ENCODE data around the gene CHCHD5.
"Not testable (repeated sequence)": the region's sequence is repeated elsewhere in the genome, so short reads cannot be mapped to it uniquely, and the experiment has no call there.

The CHCHD5 gene

GRCh38 chr2:112604952-112605351 lies 20.5 kb downstream of the CHCHD5 start:
- TF ChIP-seq CTCF (IDR thresholded peaks at IDR 0.05): no peak
- Histone ChIP-seq H2AFZ (no peak overlapping the region), H3K79me2 (no peaks in the 10 kb centered on the region), H3K27me3 (ENCODE audit: control insufficient read depth, insufficient read depth, low read length) (no peaks in the 10 kb centered on the region), H3K4me3 (ENCODE audit: low read depth, low read length) (no peak overlapping the region), H3K4me2 (ENCODE audit: low read length) (no peak overlapping the region), H3K36me3 (ENCODE audit: control insufficient read depth, insufficient read depth, low read length) (no peaks in the 10 kb centered on the region), H3K9me3 (ENCODE audit: control insufficient read depth, low read length) (no peaks in the 10 kb centered on the region), H3K27ac (no peak overlapping the region), H3K4me1 (peaks cover 6% of the 10 kb centered on the region), H3K9ac (no peak overlapping the region)

GRCh38 chr2:112605926-112606325 lies 21.5 kb downstream of the CHCHD5 start:
- Histone ChIP-seq H3K27ac (no peak overlapping the region), H3K36me3 (ENCODE audit: control insufficient read depth, insufficient read depth, low read length) (no peaks in the 10 kb centered on the region), H3K9me3 (ENCODE audit: control insufficient read depth, low read length) (no peaks in the 10 kb centered on the region), H3K79me2 (no peaks in the 10 kb centered on the region), H3K4me3 (ENCODE audit: low read depth, low read length) (no peak overlapping the region), H3K9ac (no peak overlapping the region), H2AFZ (no peak overlapping the region), H3K27me3 (ENCODE audit: control insufficient read depth, insufficient read depth, low read length) (no peaks in the 10 kb centered on the region), H3K4me1 (peaks cover 6% of the 10 kb centered on the region), H3K4me2 (ENCODE audit: low read length) (no peak overlapping the region)
- no peak for TF ChIP-seq CTCF (IDR thresholded peaks at IDR 0.05)

GRCh38 chr2:112606547-112606946 lies 22.1 kb downstream of the CHCHD5 start:
- Histone ChIP-seq H3K27ac (no peak overlapping the region), H3K4me2 (ENCODE audit: low read length) (no peak overlapping the region), H3K36me3 (ENCODE audit: control insufficient read depth, insufficient read depth, low read length) (no peaks in the 10 kb centered on the region), H3K9me3 (ENCODE audit: control insufficient read depth, low read length) (no peaks in the 10 kb centered on the region), H3K27me3 (ENCODE audit: control insufficient read depth, insufficient read depth, low read length) (no peaks in the 10 kb centered on the region), H3K4me1 (peaks cover 6% of the 10 kb centered on the region), H2AFZ (no peak overlapping the region), H3K79me2 (no peaks in the 10 kb centered on the region), H3K9ac (no peak overlapping the region), H3K4me3 (ENCODE audit: low read depth, low read length) (no peak overlapping the region)
- no peak for TF ChIP-seq CTCF (IDR thresholded peaks at IDR 0.05)

GRCh38 chr2:112607680-112608438 lies 23.4 kb downstream of the CHCHD5 start:
- no peaks in the 10 kb centered on the region for H3K9me3 ChIP-seq (ENCODE audit: control insufficient read depth, low read length)
- no peak overlapping the region for H3K9ac ChIP-seq
- H3K27ac ChIP-seq: peak overlapping the region; percentile 27
- H3K4me3 ChIP-seq (ENCODE audit: low read depth, low read length): no peak overlapping the region
- H2AFZ ChIP-seq: peak overlapping the region; percentile 33
- no peaks in the 10 kb centered on the region for H3K27me3 ChIP-seq (ENCODE audit: control insufficient read depth, insufficient read depth, low read length)
- H3K4me1 ChIP-seq: peaks cover 6% of the 10 kb centered on the region
- no peaks in the 10 kb centered on the region for H3K36me3 ChIP-seq (ENCODE audit: control insufficient read depth, insufficient read depth, low read length)
- TF ChIP-seq CTCF (IDR thresholded peaks at IDR 0.05): no peak
- no peak overlapping the region for H3K4me2 ChIP-seq (ENCODE audit: low read length)
- no peaks in the 10 kb centered on the region for H3K79me2 ChIP-seq

- H3K27ac ChIP-seq; H3K4me2 ChIP-seq (ENCODE audit: low read length); H3K9me3 ChIP-seq (ENCODE audit: control insufficient read depth, low read length); H3K36me3 ChIP-seq (ENCODE audit: control insufficient read depth, insufficient read depth, low read length); H3K4me1 ChIP-seq; H2AFZ ChIP-seq; H3K27me3 ChIP-seq (ENCODE audit: control insufficient read depth, insufficient read depth, low read length); H3K4me3 ChIP-seq (ENCODE audit: low read depth, low read length); H3K79me2 ChIP-seq; H3K9ac ChIP-seq: not testable (repeated sequence)
Observed at GRCh38 chr2:112609320-112609719, 24.9 kb downstream of the CHCHD5 start.

- not testable (repeated sequence) for H2AFZ ChIP-seq; H3K9ac ChIP-seq; H3K27me3 ChIP-seq (ENCODE audit: control insufficient read depth, insufficient read depth, low read length); H3K4me1 ChIP-seq; H3K9me3 ChIP-seq (ENCODE audit: control insufficient read depth, low read length); H3K36me3 ChIP-seq (ENCODE audit: control insufficient read depth, insufficient read depth, low read length); H3K79me2 ChIP-seq; H3K4me3 ChIP-seq (ENCODE audit: low read depth, low read length); H3K27ac ChIP-seq; H3K4me2 ChIP-seq (ENCODE audit: low read length)
Observed at GRCh38 chr2:112612283-112612682, 27.9 kb downstream of the CHCHD5 start.

All from parathyroid adenoma (tissue), 2 donors.